Measurements from ENCODE around the gene CENPV.

CENPV gene

GRCh38 chr17:16358394-16358793 lies 5.1 kb upstream of the CENPV start:
- no peak for DNase-seq

- no peak for DNase-seq
Observed at GRCh38 chr17:16354585-16354984, 1.3 kb upstream of the CENPV start.

DNA sequence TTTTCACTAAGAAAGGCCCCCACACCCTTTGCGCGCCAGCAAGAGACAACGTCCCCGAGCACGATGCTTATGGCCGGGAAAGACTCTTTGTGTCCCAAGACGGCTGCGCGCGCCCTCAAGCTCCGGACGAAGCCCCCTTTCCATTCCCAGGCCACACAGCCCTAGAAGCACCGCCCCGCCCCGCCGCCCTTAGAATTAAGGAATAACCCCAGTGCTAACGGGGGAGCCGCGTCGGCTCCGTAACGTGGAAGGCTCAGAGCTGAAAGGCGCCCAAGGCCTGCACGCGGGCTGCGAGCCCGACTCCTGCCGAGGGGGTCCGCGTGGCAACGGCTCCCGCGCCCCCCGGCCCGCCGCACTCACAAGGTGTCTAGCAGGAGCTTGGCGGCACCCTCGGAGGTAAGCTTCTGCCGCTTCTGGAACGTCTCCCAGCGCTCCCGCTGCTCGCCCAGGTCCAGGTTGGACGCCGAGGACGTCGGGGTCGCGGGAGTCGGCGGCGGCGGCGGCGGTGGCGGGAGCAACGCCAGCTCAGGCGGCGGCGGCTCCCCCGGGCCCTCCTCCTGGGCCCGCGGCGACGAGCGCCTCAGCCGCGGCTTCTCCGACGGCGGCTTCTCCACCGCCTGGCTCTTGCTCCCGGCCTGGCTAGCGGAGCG lies 477 bp downstream of the CENPV start:
- DNase-seq, result peak; percentile 67

- peak; percentile 84 for DNase-seq
Observed at GRCh38 chr17:16352303-16352666, 984 bp downstream of the CENPV start.

DNA sequence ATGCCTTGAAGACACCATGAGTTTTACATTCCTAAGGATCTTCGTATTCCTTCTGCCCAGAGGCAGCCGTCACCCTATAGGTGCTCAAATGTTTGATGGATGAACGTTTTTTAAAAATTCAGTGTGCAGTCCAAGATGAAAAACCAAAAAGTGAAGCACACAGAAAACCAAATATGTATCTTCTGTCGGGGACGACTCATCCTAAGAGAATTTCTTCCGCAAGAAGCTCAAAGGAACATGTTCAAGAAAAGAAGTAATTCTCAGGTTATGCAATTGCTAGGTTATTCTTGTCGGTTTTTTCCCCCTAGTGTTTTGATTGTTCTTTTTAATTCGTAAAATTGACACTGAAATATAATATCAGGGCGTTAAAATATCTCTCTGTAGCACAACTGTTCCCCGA lies 1.4 kb downstream of the CENPV start:
- DNase-seq, result no peak

- DNase-seq, result no peak
Observed at GRCh38 chr17:16349431-16349830, 3.8 kb downstream of the CENPV start.

GRCh38 chr17:16348586-16348985 lies 4.7 kb downstream of the CENPV start:
- DNase-seq, result no peak

DNA sequence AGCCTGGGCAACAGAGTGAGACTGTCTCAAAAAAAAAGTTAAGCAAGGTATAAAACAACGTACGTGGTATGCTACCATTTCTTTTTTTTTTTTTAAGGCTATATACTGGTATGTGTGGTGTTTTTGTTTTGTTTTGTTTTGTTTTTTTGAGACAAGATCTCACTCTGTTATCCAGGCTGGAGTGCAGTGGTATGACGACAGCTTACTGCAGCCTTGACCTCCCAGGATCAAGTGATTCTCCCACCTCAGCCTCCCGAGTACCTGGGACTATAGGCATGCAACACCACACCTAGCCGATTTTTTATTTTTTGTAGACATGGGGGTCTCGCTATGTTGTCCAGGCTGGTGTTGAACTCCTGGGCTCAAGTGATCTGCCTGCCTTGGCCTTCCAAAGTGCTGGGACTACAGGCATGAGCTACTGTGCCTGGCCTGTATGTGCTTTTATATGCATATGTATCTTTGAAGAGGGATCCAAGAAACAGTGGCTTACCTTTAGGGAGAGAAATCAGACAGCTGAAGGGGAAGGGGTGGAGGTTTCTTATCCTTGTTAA lies 6.5 kb downstream of the CENPV start:
- no peak for DNase-seq

GRCh38 chr17:16345565-16345964 lies 7.7 kb downstream of the CENPV start:
- no peak for DNase-seq

DNA sequence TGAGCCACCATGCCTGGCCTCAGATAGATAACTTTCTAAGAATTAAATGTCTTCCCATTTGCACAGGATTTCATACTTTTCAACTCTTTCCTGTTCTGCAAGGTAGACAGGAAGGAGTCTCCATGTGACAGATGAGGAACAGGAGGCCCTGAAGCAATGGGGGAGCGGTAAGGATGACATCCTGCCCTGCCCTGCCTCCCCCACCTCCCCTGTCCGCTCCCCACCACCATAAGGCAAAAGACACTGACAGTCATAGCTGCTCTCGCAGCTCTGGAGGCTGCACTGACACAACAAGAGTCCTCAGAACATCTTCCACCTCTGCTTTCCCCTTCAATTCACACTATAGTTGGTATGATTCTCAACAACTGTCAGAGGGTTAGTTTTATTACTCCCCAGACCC lies 9.7 kb downstream of the CENPV start:
- DNase-seq, result no peak

DNA sequence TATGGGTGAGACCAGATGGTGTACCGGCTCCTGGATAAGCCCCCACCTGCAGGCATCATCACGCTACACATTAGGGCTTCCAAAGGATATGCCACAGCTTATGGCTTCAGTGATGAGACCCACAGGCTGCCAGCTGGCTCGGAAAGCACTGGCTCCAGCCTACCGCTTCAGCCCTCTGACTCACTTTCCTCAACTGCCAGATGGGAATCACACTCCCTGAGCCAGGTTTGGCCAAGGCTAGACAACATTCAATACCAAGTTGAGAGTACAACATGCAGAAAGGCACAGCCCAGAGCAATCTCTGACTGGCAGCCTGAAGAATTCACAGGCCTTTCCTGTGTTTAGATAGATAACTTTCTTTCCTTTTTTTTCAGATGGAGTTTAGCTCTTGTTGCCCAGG lies 10.3 kb downstream of the CENPV start:
- DNase-seq, result no peak

GRCh38 chr17:16339959-16340358 lies 13.3 kb downstream of the CENPV start:
- DNase-seq, result no peak

DNA sequence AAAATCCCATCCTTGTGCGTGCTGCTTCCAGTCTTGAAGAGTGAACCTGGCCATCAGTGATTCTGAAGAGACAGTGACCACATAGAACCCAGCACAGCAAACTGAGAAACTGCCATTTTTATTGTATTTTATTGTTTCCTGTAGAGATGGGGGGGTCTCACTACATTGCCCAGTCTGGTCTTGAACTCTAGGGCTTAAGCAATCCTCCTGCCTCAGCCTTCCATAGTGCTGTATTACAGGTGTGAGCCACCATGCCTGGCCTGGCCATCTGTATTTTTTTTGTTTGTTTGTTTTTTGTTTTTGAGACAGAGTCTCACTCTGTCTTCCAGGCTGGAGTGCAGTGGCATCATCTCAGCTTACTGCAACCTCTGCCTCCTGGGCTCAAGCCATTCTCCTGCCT lies 13.9 kb downstream of the CENPV start:
- no peak for DNase-seq

GRCh38 chr17:16338391-16338790 lies 14.9 kb downstream of the CENPV start:
- DNase-seq, result no peak

DNA sequence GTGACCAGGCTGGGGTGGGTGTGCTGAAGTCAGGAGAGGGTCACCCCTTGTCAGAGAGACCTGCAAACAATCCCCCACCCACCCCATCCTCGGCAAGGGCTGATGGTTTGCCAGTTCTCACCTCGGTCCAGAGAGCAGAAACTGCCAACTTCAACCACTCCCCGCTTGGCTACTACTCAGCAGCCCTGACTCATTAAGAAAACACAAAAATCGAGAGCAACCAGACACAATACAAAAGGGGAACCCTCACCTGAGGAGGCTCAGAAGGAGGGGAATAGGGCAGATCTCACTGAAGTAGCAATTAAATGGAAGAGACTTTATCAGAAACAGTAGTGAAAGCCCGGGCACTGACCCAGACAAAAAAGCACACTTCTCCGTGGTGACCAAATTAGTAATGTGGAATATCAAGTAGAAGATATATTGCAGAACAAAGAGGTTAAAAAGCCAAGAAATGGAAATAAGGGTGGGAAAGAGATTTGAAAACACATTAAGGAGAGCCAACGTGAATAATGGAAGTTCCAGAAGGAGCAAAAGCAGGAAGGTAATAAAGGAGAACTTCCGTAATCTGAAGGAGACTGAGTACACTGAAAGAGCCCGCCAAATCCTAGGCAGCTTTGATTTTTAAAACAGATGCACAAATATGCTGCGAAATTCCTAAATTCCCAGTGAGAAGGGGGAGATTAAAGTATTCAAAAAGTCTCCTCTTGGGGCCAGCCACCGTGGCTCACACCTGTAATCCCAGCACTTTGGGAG lies 23.6 kb downstream of the CENPV start:
- no peak for DNase-seq

- peak; percentile 12 for DNase-seq
Observed at GRCh38 chr17:16328997-16329396, 24.3 kb downstream of the CENPV start.

GRCh38 chr17:16327018-16327417 lies 26.3 kb downstream of the CENPV start:
- no peak for DNase-seq

DNA sequence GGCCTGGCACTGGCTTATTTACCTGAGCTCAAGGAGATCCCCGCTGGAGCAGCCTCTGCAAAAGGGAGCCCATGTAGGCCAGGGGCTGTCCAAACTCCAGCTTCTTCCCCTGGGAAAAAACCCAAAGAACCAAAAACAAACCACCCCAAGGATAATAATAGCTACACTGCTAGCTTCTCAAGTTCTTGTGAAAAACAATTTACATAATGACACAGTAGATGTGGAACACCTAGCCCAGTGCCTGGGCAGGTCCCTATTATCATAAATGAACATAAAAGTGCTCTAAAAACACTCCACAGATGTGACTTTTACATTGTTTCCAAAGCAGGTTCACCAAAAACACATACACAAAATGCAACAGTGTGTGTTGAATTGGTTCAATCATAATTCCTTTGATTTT lies 27.3 kb downstream of the CENPV start:
- DNase-seq, result no peak

- DNase-seq, result no peak
Observed at GRCh38 chr17:16322636-16323035, 30.6 kb downstream of the CENPV start.

GRCh38 chr17:16319969-16320368 lies 33.3 kb downstream of the CENPV start:
- DNase-seq, result no peak

DNA sequence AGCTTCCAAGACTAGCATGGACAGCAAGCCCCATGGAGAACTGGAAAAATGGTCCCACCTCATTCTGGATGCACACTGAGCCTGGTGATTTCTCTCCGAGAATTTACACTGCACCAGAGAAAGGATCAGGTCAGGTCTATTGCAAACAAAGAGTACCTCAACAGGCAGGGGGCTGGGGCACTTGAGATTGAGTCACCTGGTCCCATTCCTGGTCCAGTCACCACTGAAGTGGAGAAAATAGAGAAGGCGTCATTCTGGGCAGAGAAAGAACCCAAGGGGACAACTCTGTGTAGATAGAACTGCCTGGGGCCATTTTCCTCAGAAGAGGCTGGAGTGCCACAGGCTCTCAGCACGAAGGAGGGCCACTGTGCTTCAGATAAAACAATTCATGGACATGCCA lies 38.4 kb downstream of the CENPV start:
- no peak for DNase-seq

DNA sequence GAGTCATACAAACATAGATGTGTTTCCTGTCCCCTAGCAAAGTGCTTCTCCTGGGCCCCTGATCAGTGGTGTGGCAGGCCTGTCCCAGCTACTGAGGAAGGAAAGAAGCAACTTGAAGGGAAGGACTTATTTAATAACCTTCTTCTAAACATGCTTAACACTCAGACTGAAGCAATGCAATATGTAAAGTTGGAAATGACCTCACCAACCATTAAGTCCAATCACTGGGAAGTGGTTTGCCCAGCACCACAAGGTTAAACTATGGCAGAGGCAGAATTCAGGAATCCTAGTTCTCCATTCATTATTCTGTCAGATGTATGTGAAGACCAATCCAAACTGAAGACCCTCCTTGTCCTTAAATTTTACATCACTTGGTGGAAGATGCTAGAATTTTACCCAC lies 39.1 kb downstream of the CENPV start:
- DNase-seq, result no peak

DNA sequence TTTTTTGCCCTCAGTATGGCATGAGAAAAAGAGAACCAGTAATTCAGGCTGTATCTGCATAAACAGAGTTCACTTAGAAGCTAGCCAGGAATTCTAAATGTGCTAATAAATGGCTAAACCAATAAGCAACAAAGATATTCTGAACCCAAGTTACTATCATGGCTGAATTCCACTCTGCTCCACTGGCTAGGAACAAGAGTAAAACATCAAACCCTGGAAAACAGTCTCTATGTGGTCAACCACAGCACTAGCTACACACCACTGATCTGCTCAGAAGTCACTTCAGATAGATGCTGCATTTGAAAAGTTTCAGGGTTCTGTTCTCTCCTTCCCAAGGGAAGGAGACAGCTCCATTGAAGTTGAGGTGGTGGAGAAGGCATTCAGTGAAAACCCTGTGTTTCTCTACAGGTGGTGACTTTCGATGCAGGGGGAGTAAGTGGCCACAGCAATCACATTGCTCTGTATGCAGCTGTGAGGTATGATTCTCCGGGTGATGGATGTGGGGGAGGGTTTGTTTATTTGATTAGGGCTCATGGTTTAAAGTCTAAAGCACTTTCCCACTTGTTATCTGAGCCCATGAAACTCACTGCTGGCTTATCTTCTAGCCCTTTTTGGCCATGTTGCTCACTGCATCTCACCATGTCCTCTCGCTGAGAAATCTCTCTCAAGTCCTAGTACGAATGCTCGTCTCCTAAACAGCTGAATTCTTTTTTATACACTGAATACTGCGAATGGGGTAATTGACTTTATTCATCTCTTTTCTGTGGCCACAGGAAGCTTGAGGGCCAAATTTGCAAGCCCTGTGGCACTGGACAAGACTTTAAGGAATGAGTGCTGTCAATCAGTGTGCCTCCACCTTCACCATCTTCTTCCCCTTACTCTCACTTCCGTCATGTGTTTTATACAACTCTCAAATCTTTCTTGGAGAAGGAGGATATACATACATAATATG lies 39.9 kb downstream of the CENPV start:
- DNase-seq, result no peak
